ENCODE measurements around the gene SPRN.
"Not testable (repeated sequence)": the region's sequence is repeated elsewhere in the genome, so short reads cannot be mapped to it uniquely, and the experiment has no call there.

The SPRN gene

DNA sequence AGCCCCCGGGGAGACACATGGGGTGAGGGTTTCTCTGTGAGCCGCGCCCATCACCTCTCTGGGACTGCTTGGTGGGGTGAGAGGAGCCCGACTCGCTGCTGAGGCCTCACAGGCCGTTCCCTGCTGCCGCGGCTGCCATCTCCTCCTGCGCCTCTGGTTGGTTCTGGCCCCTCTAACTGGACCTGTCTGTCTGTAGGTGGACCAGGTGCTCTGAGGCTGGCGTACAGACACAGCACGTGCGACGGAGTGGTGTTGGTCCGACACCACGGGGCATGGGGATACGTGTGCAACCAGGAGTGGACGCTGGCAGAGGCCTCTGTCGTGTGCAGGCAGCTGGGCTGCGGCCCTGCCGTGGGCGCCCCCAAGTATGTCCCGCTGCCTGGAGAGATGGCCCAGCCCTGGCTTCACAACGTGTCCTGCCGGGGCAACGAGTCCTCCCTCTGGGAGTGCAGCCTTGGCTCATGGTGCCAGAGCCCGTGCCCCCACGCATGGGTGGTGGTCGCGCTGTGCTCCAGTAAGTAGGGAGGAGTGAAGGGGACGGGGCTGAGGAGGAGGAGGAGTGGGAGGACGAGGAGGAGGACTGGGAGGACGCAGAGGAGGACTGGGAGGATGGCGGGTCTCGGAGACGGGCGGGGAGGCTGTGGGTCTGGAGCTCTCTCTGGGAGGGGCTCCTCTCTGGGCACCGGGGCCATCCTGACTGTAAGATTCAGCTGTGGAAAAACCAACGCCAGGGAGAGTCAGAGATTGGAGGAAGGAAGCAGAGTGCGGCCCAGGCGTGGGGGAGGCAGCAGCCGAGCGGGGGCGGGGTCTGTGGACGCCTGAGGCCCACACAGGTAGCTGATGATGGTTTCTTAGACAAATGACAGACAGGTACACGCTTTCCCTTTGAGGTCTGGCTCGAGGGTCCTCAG is 31.9 kb upstream of the SPRN start:
- DNase-seq (ENCODE audit: low read depth in 2 of 2): no peak

DNA sequence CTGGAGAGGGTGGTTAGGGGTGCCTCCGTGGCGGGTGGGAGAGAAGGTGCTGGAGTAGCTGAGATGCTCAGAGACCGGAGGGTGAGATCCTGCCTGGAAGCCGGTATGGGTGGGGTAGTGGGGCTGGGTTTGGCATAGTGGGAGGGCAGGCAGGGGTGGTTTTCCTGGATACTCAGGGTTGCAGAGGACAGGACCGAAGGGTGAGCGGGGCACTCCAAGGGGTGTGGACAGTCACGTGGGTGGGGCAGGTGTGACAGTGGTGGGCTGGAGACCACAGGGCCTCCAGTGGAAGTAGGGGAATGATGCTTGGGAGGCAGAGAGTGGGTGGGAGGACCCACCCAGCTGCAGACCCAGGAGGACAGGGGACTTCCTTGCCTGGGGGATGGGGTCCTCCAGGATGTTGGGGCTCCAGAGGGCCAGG is 31.2 kb upstream of the SPRN start:
- DNase-seq (ENCODE audit: low read depth in 2 of 2): no peak

DNA sequence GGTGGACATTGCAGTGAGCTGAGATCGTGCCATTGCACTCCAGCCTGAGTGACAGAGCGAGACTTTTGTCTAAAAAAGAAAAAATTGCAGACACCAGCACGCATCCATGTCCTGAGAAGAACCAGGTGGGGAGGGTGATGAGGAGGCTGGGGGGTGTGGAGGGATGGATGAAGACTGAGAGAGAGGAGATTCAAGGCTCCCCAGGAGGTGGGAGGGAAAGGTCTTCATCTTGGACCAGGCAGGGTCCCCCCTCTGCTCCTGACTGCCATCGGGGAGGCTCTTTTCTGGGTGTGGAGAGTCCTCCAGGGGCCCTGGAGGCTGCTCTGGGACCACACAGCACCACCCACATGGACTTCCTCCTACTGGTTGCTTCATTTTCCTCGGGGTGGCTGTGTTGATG is 30.8 kb upstream of the SPRN start:
- DNase-seq (ENCODE audit: low read depth in 2 of 2): no peak

DNA sequence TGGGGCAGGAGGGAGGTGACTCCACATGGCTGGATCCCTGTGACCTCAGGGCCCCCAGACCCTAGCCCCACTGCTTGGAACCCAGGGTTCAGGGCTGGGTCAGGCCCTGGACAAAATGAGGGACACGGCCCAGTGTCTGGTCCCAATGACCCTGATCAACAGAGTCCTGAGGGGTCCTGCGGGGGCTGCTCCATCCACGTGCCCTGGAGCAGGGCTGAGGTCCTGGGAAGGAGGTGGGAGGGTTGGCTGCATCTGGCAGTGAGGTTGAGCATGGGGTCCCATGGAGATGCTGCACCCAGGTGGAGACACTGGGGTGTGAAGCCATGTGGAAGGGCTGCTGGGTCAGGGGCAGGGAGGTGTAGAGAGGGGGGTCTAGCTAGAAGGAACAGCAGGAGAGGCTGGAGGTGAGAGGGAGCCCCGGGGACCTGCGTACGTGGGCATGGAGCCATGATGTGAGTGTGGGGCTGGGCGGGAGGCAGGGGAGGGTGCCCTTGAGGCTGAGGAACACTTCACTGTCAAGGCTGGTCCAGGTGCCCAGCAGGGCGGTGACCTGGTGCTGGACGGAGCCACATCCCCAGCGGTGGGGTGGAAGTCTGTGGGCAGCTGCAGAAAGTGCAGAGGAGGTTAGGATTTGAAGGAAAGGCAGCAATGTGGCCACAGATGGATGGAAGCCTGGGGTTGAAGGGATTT is 29.9 kb upstream of the SPRN start:
- no peak for DNase-seq (ENCODE audit: low read depth in 2 of 2)

DNA sequence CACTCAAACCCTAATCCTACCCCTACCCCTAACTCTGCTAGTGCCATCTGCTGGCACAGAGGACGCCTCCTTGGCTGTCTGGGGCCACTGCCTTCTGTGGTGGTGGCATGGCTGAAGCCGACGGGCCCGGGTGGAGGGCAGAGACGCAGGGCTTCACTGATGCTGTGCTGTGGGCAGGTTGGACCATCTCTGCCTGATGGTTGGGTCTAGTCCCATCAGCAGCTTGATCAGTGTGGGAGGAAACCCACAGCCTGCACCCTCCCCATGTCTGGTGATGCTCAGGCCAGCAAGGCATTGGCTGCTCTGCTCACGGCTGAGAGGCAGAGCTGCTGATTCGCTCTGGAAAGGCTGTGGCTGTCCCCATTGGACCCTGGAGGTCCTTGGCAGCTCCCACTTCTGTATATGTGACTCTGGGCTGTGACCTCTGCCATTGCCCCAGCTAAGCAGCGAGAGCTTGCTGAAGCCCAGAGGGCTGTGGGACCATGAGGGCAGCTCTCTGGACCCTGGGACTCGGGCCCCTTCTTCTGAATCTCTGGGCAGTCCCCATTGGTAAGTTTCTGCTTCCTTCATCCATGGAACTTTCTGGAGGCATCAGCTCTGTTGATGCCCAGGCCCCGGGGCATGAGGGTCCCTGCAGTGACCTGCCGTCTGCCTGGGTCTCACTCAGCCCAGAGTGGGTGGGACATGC is 29.2 kb upstream of the SPRN start, which contains the start of gene SCART1:
TSS of gene SCART1 (plus strand) at position 430 of the 688 bp plus-strand sequence. CDS start at position 483, 53 bp downstream.
- no peak for DNase-seq (ENCODE audit: low read depth in 2 of 2)

DNA sequence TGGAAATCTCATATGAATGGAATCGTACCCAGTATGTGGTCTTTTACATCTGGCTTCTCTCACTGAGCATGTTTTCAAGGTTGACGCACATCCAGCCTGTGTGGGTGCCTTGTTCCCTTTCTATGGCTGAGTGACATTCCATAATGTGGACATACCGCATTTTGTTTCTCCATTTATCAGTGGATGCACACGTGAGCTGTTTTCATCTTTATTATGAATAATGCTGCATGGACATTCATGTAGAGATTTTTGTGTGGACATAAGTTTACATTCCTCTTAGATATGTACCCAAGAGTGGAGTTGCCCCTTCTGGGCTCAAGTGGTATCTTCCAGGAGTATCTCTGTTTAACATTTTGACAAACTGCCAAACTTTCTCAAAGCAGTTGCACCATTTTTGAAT is 28.0 kb upstream of the SPRN start:
- no peak for DNase-seq (ENCODE audit: low read depth in 2 of 2)

DNA sequence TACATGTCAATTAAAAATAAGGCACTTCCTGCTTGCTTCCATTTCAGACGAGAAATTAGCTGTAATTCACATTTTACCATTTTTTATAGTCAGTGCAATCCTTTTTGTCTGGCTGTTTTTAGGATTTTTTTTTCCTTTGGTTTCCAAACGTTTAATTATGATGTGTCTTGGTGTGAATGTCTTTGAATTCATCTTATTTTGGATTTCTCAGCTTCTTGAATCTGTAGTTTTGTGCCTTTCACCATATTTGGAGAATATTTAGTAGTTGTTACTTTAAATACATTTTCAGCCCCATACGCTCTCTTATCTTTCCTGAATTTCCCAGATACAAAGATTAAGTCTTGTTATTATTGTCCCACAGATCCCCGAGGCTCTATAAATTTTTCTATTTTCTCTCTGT is 26.9 kb upstream of the SPRN start:
- no peak for DNase-seq (ENCODE audit: low read depth in 2 of 2)

DNA sequence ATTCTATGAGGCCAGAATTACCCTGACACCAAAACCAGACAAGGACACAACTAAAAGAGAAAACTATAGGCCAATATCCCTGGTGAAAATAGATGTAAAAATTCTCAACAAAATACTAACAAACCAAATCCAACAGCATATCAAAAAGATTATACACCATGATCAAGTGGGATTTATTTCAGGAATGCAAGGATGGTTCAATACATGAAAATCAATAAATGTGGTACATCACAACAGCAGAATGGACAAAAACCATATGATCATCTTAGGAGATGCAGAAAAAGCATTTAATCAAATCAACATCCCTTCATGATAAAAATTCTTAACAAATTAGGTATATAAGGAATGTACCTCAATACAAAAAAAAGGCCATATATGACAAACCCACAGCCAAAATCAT is 23.7 kb upstream of the SPRN start:
- DNase-seq (ENCODE audit: low read depth in 2 of 2): no peak

DNA sequence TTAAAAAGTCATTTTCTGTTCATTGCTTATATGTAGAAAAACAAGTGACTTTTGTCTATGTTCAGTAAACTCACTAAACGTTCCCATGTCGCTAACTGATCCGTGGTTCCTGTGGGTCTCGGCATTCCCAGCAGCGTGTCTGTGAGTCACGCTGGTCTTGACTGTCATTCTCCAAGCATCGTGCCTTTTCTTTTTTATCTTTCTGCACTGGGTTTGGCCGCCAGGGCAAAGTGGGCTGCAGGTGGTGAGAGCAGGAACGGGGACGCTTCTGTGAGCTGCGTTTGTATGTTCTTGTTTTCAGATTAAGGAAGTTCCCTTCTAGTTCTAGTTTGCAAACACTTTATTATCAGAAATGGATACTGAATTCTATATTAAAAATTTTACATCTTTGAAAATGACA is 22.6 kb upstream of the SPRN start:
- no peak for DNase-seq (ENCODE audit: low read depth in 2 of 2)

DNA sequence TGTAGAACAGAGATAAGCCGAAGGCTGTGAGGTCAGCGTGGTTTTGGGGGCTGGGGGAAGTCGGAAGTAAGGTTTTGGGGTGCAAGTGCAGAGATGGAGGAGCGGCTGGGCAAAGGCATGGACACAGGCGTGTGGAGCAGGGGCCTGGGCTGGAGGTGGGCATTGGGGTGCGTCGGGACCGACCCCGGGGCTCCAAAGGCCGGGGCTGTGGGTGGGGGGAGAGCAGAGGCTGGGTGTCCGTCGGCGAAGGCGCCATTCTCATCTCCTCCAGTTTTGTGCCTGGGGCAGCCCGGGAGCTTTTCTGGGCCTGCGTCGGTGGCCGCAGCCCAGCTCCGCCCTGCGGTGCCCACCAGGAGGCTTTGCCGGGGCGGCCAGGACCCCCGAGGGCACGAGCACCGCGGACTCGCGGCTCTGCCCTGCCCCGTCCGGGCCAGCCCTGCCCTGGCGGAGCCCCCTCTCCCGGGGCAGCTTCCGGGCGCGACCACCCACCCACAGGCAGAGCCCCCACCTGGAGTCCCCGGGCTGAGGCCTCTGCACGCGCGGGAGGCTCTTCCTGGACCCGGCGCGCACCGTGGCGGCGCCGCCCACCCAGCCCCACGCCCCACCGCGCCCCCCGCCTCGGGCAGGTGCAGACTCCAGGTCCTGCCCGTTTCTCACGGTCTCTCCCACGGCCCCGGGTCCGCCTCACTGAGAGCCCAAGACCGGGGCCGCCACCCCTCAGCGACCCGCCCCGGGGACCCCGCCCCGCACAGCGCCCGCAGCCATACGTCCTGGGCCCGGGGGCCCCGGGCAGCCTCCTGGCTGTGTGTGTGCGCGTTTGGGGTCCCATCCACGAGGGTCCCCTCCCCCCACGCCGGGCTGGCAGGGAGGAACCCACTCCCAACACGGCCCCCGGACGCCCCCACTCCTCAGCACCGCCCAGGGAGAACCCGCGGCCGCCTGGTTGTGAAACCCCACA is 21.6 kb upstream of the SPRN start:
- DNase-seq (ENCODE audit: low read depth in 2 of 2): no peak

DNA sequence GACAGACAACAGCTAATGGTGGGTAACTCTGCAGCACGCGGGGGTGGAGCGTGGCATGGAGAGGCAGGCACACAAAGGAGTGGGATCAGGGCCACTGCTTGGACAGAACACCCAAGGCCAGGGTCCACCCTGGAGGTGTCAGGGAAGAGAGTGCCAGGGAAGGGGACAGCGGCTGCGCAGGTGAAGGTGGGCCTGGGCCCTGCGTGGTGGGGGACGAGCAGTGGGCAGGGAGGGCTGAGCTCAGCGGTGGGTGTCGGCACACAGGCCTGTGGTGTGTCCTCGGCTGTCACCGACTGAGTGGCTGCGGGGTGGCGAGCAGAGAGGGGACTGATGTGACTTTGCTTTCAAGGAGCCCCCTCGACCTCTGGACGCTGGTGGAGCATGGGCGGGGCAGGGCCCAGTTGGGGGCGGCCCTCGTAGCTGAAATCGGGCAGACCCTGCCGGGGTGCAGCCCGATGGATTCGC is 20.9 kb upstream of the SPRN start:
- DNase-seq (ENCODE audit: low read depth in 2 of 2): no peak

DNA sequence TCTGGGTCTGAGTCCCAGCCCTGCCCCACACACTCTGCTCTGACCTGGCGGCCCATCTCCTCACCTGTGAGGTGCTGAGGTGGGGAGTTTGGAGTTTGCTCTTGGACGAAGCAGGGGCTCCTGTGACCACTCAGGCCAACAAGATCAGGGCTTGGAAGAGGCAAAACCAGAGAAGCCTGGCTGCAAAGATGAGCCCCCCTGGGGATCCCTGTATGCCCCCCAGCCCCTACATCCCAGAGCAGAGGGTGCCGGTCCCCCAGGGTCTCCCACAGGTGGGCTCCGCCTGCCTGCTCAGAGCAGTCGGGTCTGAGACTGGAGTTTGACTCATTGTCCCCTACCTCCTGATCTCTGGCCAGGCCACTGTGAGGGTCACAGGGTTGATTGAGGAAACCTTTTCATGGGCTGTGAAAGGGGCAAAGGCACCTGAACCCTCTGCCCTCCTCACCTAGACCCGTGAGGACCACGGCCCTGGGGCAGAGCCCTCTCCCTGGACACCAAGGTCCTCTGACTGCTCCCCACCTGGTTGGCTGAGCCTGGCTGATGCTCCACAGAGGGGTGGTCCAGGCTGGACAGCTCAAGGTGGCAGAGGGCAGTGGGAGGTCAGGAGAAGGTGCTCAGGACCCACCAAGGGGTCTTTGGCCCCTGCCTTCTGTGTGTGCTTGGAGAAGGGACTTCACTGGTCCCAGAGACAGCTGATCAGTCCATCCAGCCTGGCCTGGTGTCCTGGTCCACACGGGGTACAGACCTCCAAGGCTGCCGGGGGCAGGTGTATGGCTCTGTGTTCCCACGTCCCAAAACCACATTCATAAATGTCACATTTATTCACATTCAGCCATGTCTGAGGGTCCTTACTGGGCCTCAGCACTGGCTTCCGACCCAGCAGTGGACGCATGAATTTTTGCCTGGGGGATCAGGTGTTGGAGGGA is 20.2 kb upstream of the SPRN start:
- DNase-seq (ENCODE audit: low read depth in 2 of 2): no peak

DNA sequence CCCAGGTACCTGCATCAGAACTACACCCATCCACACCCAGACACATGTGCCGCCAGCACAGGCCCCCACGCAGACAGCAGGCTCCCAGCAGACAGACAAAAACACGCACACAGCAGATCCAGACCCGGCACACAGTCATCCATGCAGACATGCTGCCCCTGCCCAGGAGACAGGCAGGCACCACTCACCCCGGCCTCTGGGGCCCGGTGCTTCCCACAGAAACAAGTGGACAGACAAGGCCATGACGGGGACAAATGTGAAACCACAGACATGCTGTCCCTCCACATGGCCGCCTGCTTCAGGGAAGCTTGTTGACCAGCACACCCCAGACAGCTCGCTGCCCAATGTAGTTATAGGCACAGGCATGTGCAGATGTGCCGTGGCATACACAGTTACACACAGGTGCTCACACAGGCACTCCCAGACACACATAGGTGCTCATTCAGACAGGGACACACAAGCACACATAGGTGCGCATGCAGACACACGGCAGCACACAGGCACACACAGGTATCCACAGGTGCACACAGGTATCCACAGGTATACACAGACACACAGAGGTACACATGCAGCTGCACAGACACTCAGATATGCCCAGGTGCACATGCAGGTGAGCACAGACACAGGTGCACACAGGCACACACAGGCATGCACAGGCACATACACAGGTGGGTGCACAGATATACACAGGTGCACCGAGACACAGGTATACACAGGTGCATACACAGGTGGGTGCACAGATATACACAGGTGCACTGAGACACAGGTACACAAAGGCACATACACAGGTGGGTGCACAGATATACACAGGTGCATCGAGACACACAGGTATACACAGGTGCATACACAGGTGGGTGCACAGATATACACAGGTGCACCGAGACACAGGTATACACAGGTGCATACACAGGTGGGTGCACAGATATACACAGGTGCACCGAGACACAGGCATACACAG is 18.8 kb upstream of the SPRN start:
- no peak for DNase-seq (ENCODE audit: low read depth in 2 of 2)

DNA sequence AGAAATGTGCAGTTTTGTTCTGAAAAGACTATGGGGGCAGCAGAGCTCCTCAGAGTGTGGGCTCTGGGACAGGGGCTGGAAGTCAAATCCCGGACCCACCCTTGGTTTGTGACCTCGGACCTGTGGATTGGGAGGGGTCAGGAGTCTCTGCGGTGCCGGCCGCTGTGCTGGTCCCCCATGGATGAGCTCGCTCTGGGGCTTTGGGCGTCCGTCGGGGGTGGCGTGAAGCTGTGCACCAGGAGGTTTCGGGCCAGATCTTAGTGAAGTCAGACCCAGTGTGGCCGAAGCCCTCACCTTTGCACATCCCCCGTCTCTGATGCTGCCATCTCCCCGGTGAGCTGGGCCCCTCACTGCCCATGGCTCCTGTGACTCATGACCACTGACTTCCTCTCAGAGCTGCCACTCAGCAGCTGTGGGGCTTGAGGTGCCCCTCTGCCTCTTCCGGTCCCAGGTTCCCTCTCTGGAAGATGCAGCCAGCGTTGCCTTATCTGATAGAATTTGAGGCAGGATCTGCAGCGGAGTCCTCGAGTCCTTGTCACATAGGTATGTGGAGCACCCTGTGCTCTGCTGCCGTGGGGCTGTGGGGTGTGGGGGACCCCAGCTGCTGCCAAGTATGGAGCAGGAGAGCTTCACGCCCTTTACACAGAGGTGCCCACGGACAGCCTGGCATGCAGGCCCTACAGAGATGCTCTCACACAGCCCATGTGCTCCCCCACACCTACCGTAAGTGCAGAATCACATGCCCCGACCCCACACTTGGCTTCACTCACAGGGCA is 18.0 kb upstream of the SPRN start:
- DNase-seq (ENCODE audit: low read depth in 2 of 2): no peak

DNA sequence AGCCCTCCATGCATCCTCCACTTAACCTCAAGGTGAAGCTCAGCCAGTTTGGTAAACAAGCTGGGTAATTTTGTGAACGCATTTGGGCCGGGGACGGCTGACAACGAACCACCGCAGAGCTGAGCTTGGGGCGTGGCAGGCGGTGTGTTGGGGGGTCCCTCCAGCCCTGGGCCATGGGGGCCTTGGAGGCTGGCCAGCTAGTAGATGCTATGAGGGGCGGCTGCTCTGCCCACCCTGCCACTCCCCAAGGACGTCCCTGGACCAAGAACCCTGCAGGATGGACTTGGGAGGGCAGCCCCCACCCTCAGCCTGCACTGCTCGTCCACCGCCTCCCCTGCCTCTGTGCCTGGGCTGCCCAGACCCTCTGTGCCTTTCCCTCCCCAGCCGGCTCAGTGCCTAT is 17.4 kb upstream of the SPRN start:
- DNase-seq (ENCODE audit: low read depth in 2 of 2): no peak

DNA sequence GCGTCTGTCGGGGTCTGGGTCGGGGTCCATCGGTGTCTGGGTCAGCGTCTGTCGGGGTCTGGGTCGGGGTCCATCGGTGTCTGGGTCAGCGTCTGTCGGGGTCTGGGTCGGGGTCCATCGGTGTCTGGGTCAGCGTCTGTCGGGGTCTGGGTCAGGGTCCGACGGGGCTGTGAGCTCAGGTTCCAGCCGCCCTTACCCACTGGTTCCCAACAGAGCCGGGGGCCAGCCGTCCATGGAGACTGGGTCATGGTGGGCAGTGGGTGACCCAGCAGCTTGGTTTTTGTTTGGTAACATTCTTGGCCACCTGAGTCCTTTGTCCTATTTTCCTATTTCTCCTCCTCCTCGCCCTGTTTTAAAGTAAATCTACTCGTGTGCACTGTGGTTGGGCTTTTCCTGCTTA is 16.9 kb upstream of the SPRN start:
- DNase-seq (ENCODE audit: low read depth in 2 of 2): not testable (repeated sequence)

DNA sequence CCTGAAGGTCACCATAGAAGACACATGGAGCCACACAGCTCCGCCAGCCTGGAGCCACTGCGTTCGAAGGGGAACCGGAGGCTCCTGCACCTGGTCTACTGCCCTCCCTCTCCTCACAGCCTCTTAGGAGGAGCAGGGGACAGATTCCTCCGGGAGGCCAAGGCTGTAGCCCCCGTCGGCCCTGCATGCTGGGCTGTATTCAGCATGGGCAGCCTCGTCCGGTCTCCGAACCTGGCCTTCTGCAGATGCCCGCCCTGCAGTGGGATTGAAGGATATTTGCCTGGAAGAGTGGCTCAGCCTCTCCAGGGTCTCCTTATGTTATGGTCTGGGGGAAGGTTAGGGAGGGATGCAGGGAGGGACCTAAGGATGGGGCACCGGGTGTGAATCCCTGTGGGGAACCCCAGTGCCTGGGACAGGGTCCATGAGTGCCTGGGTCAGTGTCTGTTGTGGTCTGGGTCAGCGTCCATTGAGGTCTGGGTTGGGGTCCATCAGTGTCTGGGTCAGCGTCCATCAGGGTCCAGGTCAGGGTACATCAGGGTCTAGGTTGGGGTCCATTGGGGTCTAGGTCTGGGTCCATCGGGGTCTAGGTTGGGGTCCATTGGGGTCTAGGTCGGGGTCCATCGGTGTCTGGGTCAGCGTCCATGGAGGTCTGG is 16.3 kb upstream of the SPRN start:
- DNase-seq (ENCODE audit: low read depth in 2 of 2): no peak
